ENCODE data around the gene ABCB9.
"Not testable (repeated sequence)": the region's sequence is repeated elsewhere in the genome, so short reads cannot be mapped to it uniquely, and the experiment has no call there.

Gene ABCB9

DNA sequence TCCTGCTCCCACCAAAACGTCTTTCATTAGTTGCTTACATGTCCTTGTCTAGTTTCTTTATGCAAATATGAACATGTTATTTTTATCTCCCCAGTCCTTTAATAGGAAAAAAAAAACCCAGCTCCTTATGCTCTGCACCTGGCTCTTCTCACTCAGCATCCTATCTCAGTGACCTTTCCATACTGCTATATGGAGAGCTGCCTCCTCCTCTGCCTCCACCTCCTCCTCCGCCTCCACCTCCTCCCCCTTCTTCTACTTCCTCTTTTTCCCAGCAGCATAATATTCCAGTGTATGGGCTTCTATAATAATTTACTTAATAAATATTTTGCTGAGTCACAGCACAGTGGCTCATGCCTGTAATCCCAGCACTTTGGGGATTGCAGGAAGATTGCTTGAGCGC is 31.5 kb downstream of the ABCB9 start:
- DNase-seq, result no peak

DNA sequence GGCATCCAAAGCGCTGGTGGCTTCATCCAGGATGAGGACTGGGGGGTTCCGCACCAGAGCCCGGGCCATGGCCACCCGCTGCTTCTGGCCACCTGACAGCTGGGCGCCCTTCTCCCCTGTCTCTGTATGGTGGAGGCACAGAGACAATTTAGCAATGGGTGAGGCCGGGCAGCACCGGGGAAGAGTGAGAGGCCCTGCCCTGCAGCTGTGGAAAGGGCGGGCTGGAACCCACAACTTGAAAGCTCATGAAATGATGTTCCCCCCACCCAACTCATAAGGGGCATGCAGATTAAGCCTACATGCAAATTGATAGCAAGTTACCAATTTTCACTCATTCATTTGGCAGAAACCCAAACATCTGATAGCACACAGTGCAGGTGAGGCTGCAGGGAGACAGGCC is 34.1 kb downstream of the ABCB9 start:
- no peak for DNase-seq

DNA sequence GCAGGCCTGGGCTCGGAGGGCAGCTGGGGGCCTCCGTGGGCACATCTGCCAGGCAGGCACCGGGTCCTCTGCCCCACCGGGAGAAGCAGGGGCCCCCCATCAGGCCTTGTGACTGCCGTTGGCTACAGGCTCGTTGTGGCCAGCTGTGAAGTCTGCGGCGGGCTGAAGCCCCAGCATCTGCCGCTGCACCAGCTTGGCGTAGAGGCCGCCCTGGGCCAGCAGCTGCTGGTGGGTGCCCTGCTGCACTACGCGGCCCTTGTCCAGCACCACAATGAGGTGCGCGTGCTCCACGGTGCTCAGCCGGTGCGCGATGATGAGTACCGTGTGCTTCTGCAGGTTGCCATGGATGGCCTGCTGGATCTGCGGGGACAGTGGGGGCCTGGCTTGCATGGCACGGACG is 36.5 kb downstream of the ABCB9 start:
- DNase-seq, result no peak

DNA sequence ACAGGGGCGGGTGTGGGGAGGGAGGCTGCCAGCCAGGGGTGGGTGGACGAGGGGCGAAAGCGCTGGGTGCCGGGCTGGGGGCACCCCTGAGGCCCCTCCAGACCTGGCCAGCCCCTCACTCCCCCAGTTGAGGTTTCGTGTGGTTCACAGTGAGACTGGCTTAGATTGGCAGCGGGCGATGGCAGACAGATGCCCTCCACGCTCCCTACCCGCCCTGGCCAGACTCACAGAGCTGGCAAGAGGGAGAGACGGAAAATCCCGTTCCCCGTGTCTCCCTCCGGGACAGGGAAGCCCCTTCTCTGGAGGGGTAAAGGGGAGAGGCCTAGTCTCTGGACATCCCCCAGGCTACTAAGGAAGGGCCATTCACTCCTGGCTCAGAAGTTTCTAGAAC is 37.1 kb downstream of the ABCB9 start:
- no peak for DNase-seq

DNA sequence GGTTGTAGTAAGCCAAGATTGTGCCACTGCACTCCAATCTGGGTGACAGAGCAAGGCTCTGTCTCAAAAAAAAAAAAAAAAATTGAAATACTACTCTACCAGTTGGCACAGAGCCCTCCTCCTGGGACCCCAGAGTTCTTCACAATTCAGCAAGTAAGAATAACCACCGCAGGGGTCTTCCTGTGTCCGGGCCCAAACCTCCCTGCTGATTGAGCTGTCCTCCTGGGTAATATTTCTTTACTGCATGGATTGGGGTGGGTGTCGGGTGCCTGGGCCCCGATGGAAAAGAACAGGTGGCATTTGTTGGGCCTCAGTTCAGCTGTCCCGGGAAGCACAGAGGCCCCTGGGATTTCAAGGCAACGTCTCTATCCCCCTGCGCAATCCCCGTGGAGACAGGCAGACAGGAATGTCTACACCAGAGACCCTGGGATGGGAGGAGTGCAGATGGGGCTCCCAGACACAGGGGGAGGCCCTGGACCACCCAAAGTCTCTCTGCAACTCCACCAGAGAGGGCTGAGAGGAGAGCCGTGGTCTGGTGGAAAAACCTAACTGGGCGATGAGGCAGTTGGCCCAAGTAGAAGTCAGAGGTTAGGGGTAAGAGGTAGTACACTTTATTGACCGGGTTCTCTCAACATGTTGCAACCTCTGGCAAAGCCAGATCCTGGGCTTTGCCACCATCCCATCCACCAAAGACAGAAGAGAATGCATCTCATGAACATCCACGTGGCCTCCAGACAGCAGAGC is 37.7 kb downstream of the ABCB9 start:
- DNase-seq, result no peak

DNA sequence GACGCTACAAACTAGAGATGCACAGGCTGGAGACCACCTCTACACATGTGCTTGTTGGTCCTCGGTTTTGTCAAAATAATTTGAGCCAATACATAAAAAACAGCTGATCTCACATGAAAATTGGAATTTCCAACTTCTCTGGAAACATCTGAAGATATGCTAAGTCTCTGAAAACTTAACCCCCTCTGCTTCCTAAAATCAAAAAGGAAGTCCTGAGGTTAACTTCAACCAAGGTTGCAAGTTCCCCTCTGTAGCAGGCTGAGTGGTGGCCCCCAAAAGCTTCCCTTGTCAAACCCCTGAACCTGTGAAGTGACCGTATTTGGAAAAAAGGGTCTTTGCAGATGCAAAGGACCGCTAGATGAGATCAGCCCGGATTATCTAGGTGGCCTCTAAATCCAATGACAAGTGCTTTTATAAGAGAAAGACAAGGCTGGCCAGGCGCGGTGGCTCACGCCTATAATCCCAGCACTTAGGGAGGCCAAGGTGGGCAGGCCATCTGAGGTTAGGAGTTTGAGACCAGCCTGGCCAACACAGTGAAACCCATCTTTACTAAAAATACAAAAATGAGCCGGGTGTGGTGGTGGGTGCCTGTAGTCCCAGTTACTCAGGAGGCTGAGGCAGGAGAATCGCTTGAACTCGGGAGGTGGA is 38.4 kb downstream of the ABCB9 start:
- DNase-seq, result peak; percentile 19

DNA sequence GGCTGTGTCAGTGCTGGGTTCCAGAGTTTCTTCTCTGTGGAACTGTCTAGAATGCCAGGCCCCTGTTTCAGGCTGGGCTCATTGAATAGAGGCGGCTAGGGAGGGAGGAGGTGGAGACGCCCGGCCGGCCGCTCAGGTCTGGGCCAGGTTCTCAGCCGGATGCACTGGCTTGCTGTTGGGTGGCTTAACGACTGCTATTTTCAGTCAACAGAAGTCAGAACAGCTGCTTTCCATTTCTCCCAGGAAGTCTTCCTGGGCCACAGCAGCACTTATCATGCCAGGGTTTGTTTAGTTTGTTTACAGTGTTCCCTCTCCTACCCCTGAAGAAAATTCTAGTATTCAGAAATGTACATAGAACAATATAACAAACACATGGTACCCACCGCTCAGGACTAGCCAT is 44.3 kb downstream of the ABCB9 start:
- DNase-seq, result no peak

DNA sequence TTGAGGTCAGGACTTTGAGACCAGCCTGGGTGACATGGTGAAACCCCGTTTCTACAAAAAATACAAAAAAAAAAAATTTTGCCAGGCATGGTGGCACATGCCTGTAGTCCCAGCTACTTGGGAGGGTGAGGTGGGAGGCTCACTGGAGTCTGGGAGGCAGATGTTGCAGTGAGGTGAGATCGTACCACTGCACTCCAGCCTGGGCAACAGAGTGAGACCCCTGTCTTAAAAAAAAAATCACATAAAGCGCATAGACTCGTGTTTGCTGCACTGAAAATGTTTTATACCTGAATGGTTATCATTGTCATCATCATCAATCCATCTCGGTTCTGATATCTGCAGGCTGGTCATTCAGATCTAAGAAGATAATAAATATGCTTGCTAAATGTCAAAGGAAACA is 45.6 kb downstream of the ABCB9 start:
- no peak for DNase-seq

DNA sequence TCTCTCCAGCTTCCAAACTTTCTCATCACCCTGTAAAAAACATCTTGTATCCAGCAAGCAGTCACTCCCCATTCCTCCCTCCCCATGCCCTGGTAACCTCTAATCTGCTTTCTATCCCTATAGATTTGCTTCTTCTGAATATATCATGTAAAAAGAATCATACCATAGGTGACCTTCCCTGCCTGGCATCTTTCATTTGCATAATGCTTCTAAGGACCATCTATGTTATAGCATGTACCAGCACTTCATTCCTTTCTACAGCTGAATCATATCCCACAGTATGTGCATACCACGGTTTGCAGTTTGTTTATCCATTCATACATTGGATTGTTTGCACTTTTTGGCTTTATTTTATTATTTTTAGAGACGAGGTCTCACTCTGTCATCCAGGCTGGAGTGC is 47.4 kb downstream of the ABCB9 start:
- DNase-seq, result no peak

DNA sequence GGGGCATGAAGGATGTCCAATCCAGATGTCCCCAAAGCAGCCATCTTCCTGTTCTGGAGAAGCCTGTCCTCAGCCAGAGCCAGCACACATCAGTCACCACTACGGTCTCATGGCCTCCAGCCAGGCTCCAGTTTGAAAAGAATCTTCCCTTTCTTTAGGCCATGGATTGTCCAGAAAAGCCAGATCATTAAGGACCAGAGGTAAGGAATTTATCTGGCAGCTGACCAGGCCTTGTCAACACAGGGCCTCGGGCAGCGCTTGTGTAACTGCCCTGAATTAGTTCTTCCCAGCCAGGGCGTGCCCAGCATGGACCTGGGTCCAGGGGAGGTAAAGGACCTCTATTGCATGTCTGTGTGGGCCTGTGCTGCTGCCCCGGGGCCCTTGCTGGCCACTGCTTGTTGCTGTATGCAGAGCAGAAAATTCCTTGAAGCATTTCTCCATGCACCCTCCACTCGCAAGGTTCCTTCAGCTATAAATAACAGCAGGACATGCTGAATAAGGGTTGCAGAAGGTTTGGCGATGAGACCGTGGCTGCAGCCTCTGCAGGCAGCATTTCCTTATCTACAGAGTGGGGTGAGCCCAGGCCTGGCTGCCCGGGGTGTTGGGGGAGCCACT is 48.6 kb downstream of the ABCB9 start:
- no peak for DNase-seq

DNA sequence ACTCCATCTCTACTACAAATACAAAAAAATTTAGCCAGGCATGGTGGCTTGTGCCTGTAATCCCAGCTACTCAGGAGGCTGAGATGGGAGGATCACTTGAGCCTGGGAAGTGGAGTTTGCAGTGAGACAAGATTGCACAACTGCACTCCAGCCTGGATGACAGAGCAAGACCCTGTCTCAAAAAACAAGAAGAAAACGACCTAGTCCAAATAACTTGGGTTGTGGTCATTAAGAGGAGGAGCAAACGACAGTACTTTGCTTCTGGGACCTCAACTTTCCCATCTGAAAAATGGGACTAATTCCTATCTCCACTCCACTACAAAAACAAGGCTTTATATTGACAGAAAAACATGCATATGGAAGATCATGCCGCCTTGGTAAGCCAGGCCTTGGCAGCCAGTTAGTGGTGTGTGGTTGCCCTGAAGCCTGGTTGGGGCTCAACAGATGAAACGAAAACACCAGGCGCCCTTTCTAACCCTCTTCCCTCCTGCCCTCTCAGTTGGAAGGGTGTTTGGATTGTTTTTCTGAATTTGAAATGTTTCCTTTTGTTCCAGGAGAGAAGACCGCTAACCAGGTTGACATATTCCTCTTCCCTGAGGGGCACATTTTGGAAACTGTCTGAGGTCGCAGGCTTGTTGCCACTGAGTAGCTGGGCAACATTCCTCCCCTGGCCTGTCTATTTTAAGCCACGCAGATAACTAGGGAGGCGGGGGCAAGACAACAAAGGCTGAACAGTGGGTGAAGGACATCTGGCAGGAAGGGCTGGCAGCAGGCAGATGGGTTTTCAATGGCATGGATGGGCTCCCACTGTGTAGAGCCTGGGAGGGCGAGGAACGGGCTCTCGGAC is 56.6 kb downstream of the ABCB9 start:
- DNase-seq, result no peak

DNA sequence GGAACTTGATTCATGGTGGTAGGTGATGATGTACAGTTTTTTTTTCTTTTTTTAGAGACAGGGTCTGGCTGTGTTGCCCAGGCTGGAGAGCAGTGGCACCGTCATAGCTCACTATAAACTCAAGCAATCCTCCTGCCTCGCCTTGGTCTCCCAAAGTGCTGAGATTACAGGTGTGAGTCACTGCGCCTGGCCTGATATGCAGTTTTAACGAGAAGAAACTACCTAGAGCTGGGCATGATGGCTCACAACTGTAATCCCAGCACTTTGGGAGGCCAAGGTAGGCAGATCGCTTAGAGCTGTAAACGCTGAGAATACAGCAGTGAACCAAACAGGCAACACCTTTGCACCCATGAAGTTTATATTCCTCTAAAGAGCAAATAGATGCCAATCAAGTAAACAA is 57.3 kb downstream of the ABCB9 start:
- DNase-seq, result no peak

DNA sequence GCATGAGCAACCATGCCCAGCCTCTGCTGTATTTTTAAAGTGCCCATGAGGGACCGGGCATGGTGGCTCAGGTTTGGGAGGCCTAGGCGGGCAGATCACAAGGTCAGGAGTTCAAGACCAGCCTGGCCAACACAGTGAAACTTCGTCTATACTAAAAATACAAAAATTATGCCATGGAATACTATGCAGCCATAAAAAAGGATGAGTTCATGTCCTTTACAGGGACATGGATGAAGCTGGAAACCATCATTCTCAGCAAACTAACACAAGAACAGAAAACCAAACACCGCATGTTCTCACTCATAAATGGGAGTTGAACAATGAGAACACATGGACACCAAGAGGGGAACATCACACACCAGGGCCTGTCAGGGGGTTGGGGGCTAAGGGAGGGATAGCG is 61.0 kb downstream of the ABCB9 start:
- not testable (repeated sequence) for DNase-seq

DNA sequence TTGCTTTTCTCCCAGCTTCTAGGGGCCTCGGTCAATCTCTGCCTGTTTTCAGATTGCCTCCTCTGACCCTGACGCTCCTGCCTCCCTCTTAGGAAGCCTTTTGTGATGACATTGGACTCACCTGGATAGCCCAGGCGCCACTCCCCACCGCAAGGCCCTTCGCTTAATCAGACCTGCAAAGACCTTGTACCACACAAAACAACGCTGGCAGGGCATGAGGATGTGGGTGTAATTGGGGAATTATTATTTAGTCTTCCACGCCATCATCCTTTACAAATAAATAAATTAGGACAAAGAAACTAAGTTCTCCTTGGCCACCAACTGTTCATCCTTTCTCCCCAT is 62.6 kb downstream of the ABCB9 start:
- no peak for DNase-seq

DNA sequence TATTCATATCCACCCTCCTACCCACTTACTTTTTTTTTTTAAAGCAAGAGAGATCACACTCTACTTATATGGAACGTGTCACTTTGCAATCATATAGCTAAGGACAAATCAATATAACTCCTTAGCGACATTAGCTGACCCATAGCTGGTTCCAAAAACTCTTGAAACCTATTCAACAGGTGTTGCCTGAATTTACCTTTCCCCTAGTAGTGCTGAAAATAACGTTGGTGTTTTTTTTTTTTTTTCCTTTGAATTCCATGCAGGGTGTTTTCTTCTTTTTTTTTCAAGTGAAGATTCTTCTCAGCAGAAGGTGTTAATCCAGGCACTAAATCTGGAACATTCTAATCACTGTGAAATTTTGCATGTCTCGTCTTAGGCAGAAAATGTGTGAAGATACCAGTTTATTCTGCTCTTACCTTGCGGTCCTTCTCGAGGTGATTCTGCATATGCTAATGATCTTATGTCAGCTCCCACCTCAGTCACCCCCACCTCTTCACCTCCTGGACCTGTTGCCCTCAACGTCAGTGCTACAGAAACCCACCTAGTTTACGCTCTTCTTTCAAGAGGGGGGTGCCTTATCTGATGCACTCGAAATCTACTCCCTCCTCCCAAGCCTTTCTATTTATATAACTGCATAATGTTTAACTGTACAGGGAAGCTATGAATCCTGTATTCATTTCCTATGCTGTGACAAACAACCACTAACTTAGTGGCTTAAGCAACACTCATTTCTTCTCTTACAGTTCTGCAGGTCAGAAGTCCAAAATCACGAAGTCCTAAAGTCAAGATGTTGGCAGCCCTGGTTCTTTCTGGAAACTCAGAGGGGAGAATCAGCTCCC is 63.2 kb downstream of the ABCB9 start:
- no peak for DNase-seq

DNA sequence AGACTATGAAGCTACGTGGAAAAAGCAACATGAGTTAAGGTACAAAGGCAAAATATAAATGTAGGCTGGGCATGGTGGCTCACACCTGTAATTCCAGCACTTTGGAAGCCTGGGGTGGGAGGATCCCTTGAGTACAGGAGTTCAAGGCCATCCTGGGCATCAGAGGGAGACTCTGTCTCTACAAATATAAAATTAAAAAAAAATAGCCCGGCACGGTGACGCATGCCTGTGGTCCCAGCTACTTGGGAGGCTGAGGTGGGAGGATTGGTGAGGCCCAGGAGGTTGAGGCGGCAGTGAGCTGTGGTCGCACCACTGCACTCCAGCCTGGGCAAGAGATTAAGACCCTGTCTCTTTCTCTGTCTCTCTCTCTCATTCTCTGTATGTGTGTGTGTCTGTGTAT is 66.4 kb downstream of the ABCB9 start:
- no peak for DNase-seq

DNA sequence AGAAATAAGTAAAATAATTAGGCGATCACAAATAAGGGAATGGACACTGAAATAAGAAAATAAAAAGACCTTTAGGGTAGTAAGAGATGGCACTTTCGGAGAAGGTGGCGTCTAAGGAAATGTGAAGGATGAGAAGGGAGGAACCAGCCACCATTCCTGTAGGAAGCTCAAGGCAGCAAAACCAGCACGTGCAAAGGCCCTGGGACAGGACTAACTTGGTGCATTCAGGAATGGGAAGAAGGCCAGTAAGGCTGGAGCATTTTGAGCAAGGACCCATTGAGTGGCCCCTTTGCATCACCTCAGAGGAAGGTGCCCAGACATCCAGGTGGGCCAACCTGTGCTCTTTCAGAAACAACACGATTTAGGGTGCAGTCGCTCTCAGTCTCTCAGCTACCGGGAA is 69.6 kb downstream of the ABCB9 start:
- DNase-seq, result no peak

DNA sequence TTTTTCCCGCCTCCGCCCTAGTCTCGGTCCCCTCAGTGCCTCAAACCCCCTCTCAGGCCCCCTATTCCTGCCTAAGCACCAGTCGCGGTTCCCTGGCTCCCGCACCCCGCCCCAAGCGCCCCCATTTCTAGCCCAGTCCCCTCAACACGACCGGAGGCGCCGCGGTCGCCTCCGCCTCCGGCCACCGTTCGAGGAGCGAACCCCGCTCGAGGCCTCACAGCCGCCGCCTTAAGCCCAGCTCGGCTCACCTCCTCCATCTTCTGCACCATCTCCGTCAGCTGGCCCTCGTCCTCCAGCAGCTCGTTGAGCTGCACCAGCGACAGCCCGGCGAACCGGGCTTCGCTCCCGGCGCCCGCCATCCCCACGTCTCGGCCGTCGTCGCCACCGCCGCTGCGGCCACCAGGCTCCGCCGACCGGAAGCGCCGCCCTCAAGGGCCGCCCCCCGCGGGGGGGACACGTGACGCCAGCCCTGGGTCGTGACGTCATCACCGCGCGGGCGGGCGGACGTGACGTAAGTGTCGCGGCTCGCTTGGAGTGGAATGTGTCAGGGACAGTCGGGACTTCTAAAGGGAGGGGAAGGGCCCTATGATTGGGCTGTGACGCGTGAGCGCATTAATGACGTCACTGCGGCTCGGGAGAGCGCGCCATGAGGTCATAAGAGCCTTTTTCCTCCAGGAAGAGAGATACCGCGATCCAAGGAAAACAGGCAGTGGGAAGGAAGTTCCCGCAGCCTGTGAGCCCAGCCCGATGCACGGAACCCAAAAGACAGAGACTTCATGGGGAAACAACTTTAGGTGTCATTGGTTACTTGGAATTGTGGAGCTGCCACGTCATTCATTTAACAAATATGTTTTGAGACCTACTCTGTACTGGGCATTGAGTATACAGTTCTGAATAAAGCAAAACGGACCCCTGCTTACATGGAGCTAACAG is 70.3 kb downstream of the ABCB9 start, which contains the start of gene VPS37B:
Gene VPS37B, minus strand, starts transcription at position 421 of the 933 bp plus-strand sequence. Its CDS starts 62 bp downstream, at position 359.
- peak; percentile 78 for DNase-seq

DNA sequence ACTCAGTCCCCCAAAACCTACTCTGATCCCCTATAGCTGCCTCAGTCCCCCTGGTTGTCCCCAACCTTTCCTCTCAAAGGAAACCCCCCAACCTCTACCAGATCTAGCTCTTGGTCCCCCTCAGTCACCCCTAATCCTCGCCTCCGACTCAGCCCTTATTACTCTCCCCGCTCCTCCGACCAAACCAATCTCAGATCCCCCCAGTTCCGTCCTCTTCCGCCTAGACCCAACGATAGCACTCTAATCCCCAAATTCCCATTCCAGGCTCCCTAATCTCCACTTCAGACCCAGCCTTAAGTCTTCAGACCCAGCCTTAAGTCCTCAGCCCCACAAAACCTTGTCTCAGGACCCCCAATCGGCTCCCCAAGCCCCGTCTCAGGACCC is 71.0 kb downstream of the ABCB9 start:
- DNase-seq, result no peak

DNA sequence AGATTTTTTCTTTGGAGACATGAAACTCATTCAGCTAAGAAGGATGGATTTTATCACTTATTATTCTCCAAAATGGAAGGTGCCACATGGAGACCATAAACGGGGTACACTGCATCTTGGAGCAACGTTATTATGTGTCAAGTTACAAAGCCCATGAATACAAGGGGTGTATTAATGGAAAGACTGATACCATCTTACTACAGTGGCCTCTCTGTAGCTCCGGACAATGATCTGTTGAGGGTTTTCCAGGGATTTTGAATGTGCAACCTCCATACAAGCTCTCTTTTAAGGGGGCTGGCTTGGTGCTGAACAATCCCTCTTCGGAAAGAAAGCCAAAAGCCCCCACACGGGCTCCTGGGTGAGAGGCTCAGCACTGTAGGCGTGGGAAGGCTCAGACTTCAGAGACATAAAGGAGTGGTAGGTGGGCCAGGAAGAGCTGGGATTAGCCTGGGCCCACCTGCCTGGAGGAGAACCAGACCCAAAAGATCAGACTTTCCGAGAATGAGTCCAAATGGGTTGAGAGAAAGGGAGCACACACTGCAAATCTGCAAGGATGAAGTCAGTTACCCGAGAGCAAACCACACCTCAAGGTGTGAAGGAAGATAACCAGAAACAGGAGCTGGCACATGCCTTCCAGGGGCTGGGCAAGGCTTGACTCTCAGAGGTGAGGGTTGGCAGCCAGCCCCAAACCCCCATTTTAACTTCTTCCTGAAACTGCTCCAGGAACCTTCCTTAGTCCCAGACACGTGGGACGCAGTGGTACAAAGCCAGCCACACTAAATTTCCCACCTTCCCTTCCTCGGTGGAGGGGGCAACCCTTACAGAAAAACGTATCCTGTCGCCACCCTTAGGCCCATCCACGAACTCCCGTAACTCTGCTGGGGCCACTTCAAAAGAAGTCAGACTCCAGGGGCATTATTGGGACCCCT is 71.8 kb downstream of the ABCB9 start:
- DNase-seq, result no peak

Data from GDM1 (cell line).